ENCODE measurements around the gene TMPRSS4.

Gene TMPRSS4

GRCh38 chr11:118145285-118146227, 68.7 kb downstream of the TMPRSS4 start:
- H3K27ac ChIP-seq = peak overlapping the region in 18 of 21 experiments; percentile 3 to 84 (median 65)
- H3K4me3 ChIP-seq = peak overlapping the region; percentile 39 to 66 (median 43)

GRCh38 chr11:118146554-118146953, 69.7 kb downstream of the TMPRSS4 start:
- Histone ChIP-seq H3K4me3 (no peak overlapping the region), H3K27ac (peak overlapping the region in 4 of 21 experiments; percentile 54 to 83 (median 78))

DNA sequence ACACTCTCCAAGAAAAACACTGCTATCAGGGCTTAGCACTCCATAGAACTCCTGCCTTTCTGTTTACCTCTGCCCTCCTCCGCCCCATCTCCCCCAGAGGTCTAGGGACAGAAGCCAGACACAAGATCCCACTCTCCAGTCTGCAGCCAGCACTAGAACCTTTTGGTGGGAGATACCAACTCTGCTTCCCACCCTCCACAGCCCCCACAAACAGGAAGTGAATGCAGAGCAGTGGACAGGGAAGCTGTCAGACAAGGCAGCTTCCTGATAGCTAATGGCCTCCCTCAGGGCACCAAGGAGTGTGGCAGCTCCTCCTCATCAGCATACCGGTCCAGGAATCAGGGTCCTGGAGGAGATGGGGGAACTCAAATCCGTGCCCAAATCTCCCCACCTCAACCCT, 70.6 kb downstream of the TMPRSS4 start:
- Histone ChIP-seq H3K27ac (peak overlapping the region in 2 of 21 experiments; percentile 5 to 13), H3K4me3 (no peak overlapping the region)

GRCh38 chr11:118148240-118148639, 71.4 kb downstream of the TMPRSS4 start:
- H3K27ac ChIP-seq = peak overlapping the region in 2 of 21 experiments; percentile 8 to 15
- no peak overlapping the region for H3K4me3 ChIP-seq

DNA sequence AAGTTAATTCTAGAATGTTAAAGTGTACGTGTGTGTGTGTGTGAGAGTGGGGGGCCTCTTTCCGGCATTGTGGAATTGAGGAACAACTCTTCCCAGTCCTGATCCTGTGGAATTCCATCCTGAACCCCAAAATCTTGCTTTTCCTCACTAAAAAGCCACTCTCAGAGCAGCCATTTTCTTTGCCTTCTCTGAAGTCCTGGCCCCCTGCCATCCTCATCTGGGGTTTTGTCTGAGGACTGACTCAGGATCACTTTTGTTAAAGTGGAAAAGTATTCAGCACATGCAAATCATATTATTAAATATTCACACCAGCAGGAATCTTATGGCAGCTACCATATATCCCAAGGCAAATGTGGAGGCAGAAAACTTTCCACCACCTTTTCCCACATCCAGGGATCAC, 72.0 kb downstream of the TMPRSS4 start:
- H3K4me3 ChIP-seq = no peak overlapping the region
- peak overlapping the region in 3 of 21 experiments; percentile 6 to 15 (median 8) for H3K27ac ChIP-seq

GRCh38 chr11:118149493-118149892, 72.6 kb downstream of the TMPRSS4 start:
- Histone ChIP-seq H3K27ac (peak overlapping the region in 2 of 21 experiments; percentile 6 to 20), H3K4me3 (no peak overlapping the region)

DNA sequence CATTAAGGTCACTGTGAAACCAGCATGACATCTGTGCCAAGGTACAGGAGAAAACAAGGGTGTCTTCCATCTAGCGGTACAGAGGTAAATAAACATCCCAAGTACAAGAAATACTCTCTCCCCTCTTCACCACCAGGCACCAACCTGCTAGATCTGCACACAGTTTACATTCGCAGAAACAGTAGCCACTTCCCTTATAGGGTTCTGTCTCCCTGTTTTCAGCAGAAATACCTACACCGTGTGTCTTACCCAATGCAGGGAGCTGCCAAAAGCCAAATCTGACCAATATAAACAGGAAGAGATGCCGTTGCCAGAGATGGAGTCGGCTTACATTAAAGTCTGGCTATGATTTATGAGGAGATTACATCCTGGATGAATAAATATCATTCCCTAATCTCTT, 74.6 kb downstream of the TMPRSS4 start:
- peak overlapping the region in 1 of 7 experiments; percentile 46 for H3K4me3 ChIP-seq

DNA sequence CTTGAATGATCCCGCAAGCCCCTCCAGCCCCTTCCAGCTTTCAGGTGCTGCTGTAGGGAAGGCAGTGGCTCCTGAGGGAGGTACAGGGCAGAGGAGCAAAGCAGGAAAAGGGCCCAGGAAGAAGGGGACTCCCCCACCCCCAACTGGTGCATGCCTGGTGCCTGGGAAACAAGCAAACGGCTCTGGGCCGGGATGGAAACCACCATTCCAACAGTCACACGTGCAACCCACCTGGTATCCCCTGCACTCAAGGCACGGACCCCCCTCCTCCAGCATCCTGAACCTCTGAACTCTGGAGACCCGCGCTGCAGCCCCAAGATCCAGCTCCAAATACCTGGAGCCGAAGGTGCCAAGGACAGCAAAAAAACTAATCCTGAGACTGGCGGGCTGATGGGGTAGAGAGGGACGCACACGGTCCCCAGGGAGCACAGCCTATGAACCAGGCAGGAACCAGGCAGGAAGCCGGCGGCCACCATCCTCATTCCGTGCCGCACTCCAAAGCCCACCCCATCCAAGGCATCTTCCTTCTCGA, 75.2 kb downstream of the TMPRSS4 start:
- H3K27ac ChIP-seq = peak overlapping the region in 4 of 21 experiments; percentile 4 to 48 (median 18)

More for the DNA sequence above, 74.6 kb downstream of the TMPRSS4 start:
- no peak overlapping the region for H3K27ac ChIP-seq

GRCh38 chr11:118152552-118153471, 75.9 kb downstream of the TMPRSS4 start, which contains the start of gene SCN4B:
Gene SCN4B, minus strand, starts transcription at chr11:118152823. Its CDS starts 150 bp downstream, at chr11:118152673.
- peak within 1 kb of the TSS; percentile 30 to 51 (median 42) for H3K4me3 ChIP-seq
- H3K27ac ChIP-seq = peak within 1 kb of the TSS in 6 of 21 experiments; percentile 1 to 48 (median 14)

More for the DNA sequence above, 75.2 kb downstream of the TMPRSS4 start:
- peak overlapping the region; percentile 30 to 51 (median 42) for H3K4me3 ChIP-seq

- H3K4me3 ChIP-seq = peak overlapping the region; percentile 30 to 51 (median 42)
- no peak overlapping the region for H3K27ac ChIP-seq
These were observed 76.6 kb downstream of the TMPRSS4 start for GRCh38 chr11:118153516-118153915.

- H3K27ac ChIP-seq = no peak overlapping the region
These were observed 77.1 kb downstream of the TMPRSS4 start for GRCh38 chr11:118153976-118154375.

GRCh38 chr11:118154641-118155040, 77.8 kb downstream of the TMPRSS4 start:
- H3K4me3 ChIP-seq = no peak overlapping the region

More at GRCh38 chr11:118153976-118154375, 77.1 kb downstream of the TMPRSS4 start:
- no peak overlapping the region for H3K4me3 ChIP-seq

GRCh38 chr11:118155776-118156530, 79.1 kb downstream of the TMPRSS4 start:
- Histone ChIP-seq H3K27ac (no peak overlapping the region), H3K4me3 (no peak overlapping the region)

More at GRCh38 chr11:118154641-118155040, 77.8 kb downstream of the TMPRSS4 start:
- no peak overlapping the region for H3K27ac ChIP-seq

GRCh38 chr11:118156531-118157185, 79.8 kb downstream of the TMPRSS4 start:
- H3K4me3 ChIP-seq = no peak overlapping the region

GRCh38 chr11:118157186-118157895, 80.5 kb downstream of the TMPRSS4 start:
- Histone ChIP-seq H3K4me3 (no peak overlapping the region), H3K27ac (no peak overlapping the region)

More at GRCh38 chr11:118156531-118157185, 79.8 kb downstream of the TMPRSS4 start:
- no peak overlapping the region for H3K27ac ChIP-seq

GRCh38 chr11:118161786-118162185, 84.9 kb downstream of the TMPRSS4 start:
- H3K4me3 ChIP-seq = no peak overlapping the region
- H3K27ac ChIP-seq = no peak overlapping the region

DNA sequence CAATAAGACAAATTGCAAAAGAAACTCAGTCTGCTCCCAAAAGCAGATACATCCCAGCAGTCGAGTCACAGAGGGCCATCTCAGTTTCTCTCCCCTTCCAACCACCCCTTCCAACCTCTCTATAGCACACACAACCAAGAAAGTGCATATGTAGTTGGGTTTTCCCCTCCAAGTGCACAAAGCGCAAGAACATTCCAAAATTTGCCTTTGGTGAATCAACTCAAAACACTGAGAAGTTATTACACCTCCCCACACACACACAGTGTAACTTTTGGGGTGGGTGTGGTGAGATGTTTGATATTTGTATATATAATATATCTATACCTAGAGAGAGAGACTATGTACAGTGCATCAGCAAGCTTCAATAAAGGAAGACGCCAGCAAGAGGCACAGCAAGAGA, 86.0 kb downstream of the TMPRSS4 start:
- no peak overlapping the region for H3K4me3 ChIP-seq

DNA sequence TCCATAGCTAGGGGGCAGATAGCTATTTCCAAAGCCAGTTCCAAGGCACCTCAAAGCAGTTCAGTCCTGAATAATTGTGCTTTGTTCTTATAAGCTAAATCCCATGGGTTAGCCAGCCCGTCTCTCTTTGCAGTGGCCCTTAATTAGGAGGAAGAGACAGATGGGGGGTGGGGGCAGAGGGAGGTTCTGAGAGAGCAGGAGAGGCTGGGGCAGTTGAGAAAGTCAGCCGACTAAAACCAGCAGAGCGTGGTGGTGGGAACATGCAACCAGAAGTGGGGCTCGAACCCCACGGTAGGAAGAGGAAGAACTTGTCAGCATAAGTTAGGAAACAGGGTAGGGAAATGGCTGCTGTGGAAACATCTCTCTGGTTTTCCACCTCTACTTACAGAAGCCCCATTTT, 86.6 kb downstream of the TMPRSS4 start:
- H3K4me3 ChIP-seq = no peak overlapping the region

More for the DNA sequence above, 86.0 kb downstream of the TMPRSS4 start:
- no peak overlapping the region for H3K27ac ChIP-seq

More for the DNA sequence above, 86.6 kb downstream of the TMPRSS4 start:
- H3K27ac ChIP-seq = no peak overlapping the region

Measured in skin epidermis (tissue), 12 donors.